AG04450 (cell line): ENCODE data around the gene NOG. TPM values are rescaled to one million over a fixed set of nuclear protein-coding genes. Genes with fewer than 3 reads are reported as not detected.

Experiments
- CTCF ChIA-PET: fragments of 300-600, 350-600 bp; formaldehyde crosslinking; extraction: SDS; loops from one replicate; lab custom pipeline; 2022; ENCODE audit warnings: antibody characterized with exemption, inconsistent platforms; lab: Charles Lee
- POLR2A ChIA-PET: fragments of 350-600 bp; formaldehyde crosslinking; extraction: SDS; loops from one replicate; lab custom pipeline; 2021; ENCODE audit warnings: antibody characterized with exemption, inconsistent platforms; lab: Yijun Ruan, JAX
- DNase-seq: peaks from one replicate; pipeline ENCODE4 v3.0.0-alpha.2; 2011; ENCODE audit warnings: low read depth, low spot score
- H3K27ac ChIP-seq: one replicate; pipeline ENCODE4 v1.5.1; 2012; ENCODE audit warnings: low read depth, low read length, control low read depth
- H3K27me3 ChIP-seq: one replicate; pipeline ENCODE4 v1.6.0; 2012; ENCODE audit warnings: low read length; ENCODE audit not compliant: control insufficient read depth, insufficient read depth
- H3K4me3 ChIP-seq: 2 replicates; pipeline ENCODE4 v1.5.1; 2011; ENCODE audit warnings: mild to moderate bottlenecking, low read depth, low read length, control low read depth
- H3K9me3 ChIP-seq: 2 replicates; pipeline ENCODE4 v1.5.1; 2012; ENCODE audit warnings: low read length; ENCODE audit not compliant: control insufficient read depth, insufficient read depth
- polyA plus RNA-seq: library from polyadenylated mRNA; depleted of rRNA; stranded (reverse); fragments of >200 nt; gene quantifications from 2 replicates; pipeline ENCODE4 v1.2.3, GENCODE V29; 2011
- TF ChIP-seq, protein P1 (sequence below): IDR thresholded peaks from 2 replicates; pipeline ENCODE4 v1.5.1; 2011; ENCODE audit warnings: low read depth, low read length, control low read depth, inconsistent platforms

Gene NOG
- polyA plus RNA-seq, 1 experiment: 0.64 TPM

DNA sequence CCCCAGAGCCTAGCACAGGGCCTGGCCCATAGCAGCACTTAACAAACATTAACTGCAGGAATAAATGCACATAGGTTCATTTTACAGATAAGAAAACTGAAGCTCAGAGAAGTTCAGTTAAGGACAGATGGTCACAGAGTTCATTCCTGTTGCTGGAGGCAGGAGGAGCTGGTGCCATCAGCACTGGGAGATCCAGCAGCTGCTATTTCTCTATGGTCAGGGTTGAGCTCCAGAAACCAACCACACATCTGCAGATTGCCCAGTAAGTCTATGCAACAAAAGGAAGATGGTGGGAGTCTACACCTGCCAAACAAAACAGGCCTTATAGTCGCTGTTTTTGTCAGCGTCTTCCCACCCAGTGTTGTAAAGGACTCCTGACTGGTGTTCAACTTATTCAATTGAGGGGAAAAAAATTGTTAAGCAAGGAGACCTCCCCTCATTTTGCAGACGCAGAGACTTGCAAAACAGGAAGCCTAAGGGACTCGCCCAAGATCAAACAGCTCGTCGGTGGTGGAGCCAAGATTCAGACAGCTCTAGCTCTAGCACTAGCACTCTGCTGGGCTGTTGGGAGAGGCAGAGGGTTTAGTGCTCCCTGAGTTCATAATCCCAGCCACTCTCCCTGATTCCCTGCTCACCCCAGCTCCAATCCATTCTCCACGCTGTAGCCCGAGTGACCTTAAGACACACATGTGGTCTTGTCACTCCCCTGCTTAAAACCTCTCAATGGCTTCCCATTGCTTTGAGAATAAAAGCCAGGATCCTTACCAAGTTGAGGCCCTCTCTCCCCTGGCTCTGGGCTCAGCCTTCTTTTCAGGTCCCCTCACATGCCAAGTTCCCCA is 9.0 kb downstream of the NOG start:
- TF ChIP-seq, protein P1, sequence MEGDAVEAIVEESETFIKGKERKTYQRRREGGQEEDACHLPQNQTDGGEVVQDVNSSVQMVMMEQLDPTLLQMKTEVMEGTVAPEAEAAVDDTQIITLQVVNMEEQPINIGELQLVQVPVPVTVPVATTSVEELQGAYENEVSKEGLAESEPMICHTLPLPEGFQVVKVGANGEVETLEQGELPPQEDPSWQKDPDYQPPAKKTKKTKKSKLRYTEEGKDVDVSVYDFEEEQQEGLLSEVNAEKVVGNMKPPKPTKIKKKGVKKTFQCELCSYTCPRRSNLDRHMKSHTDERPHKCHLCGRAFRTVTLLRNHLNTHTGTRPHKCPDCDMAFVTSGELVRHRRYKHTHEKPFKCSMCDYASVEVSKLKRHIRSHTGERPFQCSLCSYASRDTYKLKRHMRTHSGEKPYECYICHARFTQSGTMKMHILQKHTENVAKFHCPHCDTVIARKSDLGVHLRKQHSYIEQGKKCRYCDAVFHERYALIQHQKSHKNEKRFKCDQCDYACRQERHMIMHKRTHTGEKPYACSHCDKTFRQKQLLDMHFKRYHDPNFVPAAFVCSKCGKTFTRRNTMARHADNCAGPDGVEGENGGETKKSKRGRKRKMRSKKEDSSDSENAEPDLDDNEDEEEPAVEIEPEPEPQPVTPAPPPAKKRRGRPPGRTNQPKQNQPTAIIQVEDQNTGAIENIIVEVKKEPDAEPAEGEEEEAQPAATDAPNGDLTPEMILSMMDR: no peak
- CTCF ChIA-PET: interaction anchor here (0.7 to 3.4 kb wide), 2 partner anchors 9 to 113 kb away, joined by 3 to 15 read pairs; partner anchors contain the start of gene NOG
- peaks cover 6% of the 10 kb centered on the region for H3K27me3 ChIP-seq
- POLR2A ChIA-PET: no interaction called here
- H3K27ac ChIP-seq: no peak overlapping the region
- DNase-seq: no peak
- no peak overlapping the region for H3K4me3 ChIP-seq
- no peaks in the 10 kb centered on the region for H3K9me3 ChIP-seq

DNA sequence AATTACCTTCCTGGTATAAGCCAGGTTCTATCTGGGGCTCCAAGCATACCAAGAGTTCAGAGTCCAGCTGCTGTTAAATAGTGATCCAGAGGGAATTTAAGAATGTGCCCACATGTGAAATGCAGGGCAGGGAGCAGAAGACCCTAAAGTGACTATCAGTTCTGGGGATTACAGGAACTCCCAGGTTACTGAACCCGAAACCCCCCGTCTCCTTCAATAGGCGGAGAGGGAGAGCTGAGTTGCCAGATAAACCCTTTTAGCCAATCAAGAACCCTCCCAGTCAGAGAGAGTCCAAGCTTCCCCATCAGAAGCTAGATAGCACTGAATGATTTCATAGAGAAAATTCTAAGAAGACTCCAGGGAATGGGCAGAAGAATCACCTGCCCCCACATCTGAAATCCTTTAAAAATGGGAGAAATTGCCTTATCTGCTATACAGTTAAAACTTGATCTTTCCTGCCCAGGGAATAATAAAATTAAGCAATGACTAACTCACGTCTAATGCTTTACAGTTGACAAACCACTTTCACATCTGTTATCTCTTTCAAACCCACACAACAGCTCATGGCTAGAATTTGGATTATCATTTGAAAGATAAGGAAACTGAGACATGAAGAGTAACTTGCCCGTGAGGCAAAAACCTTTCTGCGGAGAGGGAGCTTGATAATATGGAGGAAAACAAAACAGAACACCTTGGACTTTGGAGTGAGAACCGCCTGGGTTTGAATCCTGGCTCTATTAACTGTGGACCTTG is 10.2 kb downstream of the NOG start:
- CTCF ChIA-PET: interaction anchor here (3.4 kb wide), 1 partner anchor 112 kb away, joined by 15 read pairs; no protein-coding TSS in a partner anchor

DNA sequence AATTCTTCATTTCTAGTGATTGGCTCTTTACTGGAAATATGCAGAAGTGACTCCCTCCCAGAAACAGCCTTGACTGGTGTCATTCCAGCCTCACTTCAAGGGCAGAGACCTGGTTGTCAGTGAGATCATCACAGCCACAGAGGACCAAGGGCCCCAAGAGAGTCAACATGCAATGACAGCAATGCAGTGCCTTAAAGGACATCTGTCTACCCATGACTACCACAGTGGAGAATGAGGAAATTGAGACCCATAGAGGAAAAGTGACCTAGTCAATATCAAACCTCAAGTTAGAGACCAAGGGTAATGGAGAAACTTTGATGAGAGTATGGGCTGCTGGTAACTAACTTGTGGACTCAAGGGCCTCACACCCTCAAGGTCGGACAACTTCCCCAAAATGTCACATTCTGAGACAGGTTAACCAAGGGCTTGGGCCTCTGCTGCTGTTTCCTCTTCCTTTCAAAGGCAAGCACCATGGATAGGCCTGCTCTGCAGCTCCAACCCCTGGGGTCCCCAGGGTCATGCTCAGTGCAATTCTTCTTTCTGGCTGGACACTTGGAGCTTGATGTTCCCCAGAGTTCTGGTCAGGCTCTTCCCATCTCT is 11.3 kb downstream of the NOG start:
- DNase-seq: no peak
- ChIA-PET POLR2A (no interaction called here), CTCF (interaction anchor here (3.4 kb wide), 1 partner anchor 111 kb away, joined by 15 read pairs; no protein-coding TSS in a partner anchor)
- H3K9me3 ChIP-seq: no peaks in the 10 kb centered on the region
- TF ChIP-seq, protein P1: no peak
- H3K4me3 ChIP-seq: no peak overlapping the region
- H3K27ac ChIP-seq: no peak overlapping the region
- H3K27me3 ChIP-seq: peaks cover 6% of the 10 kb centered on the region

More for the DNA sequence above, 10.2 kb downstream of the NOG start:
- no peaks in the 10 kb centered on the region for H3K9me3 ChIP-seq
- no peak for DNase-seq
- H3K4me3 ChIP-seq: no peak overlapping the region
- peaks cover 6% of the 10 kb centered on the region for H3K27me3 ChIP-seq
- TF ChIP-seq, protein P1: no peak
- POLR2A ChIA-PET: no interaction called here
- no peak overlapping the region for H3K27ac ChIP-seq

DNA sequence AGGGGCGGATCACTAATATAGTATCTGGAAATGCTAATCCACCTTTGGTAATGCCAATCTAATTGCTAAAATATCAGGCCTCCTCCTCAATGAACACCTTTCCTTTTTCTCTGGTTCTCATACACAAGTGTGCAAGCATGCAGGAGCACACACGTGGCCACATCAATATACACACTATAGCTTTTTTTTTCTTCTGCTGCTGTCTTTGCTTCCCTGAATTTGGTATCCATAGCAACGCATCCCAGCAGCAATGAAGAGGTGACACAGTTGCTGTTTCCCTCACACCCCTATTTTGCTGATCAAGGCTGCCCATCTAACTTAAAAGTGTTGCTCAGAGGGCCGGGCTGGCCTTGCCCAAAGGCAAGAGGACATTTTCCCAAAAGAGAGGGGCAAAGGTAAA is 15.4 kb downstream of the NOG start:
- H3K27ac ChIP-seq: no peak overlapping the region
- no peak for DNase-seq
- ChIA-PET POLR2A (no interaction called here), CTCF (no interaction called here)
- TF ChIP-seq, protein P1: no peak
- peaks cover 10% of the 10 kb centered on the region for H3K27me3 ChIP-seq
- no peak overlapping the region for H3K4me3 ChIP-seq
- no peaks in the 10 kb centered on the region for H3K9me3 ChIP-seq
